PC-3 (cell line): ENCODE data around the gene UVSSA.

ENCODE experiments used
- EZH2phosphoT487 ChIP-seq: fragments of 300-600 bp; sonication (generic); IDR thresholded peaks from 2 replicates; pipeline ENCODE4 v1.6.1; 2018; ENCODE audit warnings: mild to moderate bottlenecking, antibody characterized with exemption, low read length, borderline replicate concordance
- TF ChIP-seq, protein P1 (sequence below): fragments of 300-600 bp; sonication (generic); conservative IDR thresholded peaks from 2 replicates; pipeline ENCODE4 v1.5.1; 2017; ENCODE audit warnings: antibody characterized with exemption, low read depth, mild to moderate bottlenecking, low read length

DNA sequence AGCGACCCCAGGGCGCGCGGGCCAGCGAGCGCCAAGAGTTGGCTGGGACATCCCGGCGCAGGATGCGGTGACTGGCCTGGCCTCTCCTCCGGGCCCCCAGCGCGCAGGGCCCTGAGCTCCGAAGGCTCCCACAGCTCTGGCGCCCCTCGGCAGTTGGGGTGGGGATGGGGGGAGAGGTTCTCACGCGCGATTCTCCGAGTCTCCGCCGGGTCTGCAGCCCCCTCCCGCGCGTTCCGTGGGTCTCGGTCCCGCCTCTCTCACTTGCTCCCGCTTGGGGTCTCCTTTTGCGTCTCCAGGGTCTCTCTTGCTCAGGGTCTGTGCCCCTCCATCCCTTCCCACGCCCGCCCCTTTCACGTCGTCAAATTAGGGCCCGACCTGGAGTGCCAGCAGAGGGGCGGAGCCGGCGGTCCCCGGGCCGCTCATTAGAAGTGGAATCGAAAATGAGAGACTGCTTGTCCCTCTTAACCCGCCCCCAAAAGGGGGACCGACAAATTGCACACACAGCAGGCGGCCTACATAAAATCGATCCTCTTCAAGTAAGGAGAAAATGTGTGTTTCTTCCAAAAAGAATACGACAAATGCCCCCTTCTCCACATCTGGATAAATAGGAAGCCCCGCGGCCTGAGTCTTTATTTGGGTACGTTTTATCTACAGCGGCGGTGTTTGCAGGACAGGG, 60.1 kb downstream of the UVSSA start:
- TF ChIP-seq, protein P1, sequence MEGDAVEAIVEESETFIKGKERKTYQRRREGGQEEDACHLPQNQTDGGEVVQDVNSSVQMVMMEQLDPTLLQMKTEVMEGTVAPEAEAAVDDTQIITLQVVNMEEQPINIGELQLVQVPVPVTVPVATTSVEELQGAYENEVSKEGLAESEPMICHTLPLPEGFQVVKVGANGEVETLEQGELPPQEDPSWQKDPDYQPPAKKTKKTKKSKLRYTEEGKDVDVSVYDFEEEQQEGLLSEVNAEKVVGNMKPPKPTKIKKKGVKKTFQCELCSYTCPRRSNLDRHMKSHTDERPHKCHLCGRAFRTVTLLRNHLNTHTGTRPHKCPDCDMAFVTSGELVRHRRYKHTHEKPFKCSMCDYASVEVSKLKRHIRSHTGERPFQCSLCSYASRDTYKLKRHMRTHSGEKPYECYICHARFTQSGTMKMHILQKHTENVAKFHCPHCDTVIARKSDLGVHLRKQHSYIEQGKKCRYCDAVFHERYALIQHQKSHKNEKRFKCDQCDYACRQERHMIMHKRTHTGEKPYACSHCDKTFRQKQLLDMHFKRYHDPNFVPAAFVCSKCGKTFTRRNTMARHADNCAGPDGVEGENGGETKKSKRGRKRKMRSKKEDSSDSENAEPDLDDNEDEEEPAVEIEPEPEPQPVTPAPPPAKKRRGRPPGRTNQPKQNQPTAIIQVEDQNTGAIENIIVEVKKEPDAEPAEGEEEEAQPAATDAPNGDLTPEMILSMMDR: no peak
- no peak for TF ChIP-seq EZH2phosphoT487
